Activated naive CD4-positive, alpha-beta T cell treated with anti-CD3 and anti-CD28 coated beads, Interleukin-2, amount 10 ng/mL, durations not matched to agents 7 days and 5 days (primary cell): ENCODE measurements around the gene GPR25.

ENCODE experiments used
- CTCF ChIA-PET: fragments of 350-600 bp; sonication (Branson Sonifier 250); formaldehyde crosslinking; loops from one replicate; lab custom pipeline; 2021; ENCODE audit warnings: antibody characterized with exemption; lab: Charles Lee
- DNase-seq: peaks from one replicate; pipeline ENCODE4 v3.0.0-alpha.2; 2020
- H3K27ac Mint-ChIP-seq: one replicate; pipeline ENCODE4 v1.8.0; 2021; ENCODE audit warnings: mild to moderate bottlenecking, moderate library complexity, mixed read lengths
- H3K27me3 Mint-ChIP-seq: one replicate; pipeline ENCODE4 v1.8.0; 2021; ENCODE audit warnings: mild to moderate bottlenecking, mixed read lengths
- H3K36me3 Mint-ChIP-seq: one replicate; pipeline ENCODE4 v1.8.0; 2021; ENCODE audit warnings: mixed read lengths
- H3K4me1 Mint-ChIP-seq: one replicate; pipeline ENCODE4 v1.8.0; 2021; ENCODE audit warnings: mixed read lengths
- H3K4me3 Mint-ChIP-seq: one replicate; pipeline ENCODE4 v1.8.0; 2021; ENCODE audit warnings: mild to moderate bottlenecking, moderate library complexity, mixed read lengths
- H3K9me3 Mint-ChIP-seq: one replicate; pipeline ENCODE4 v1.8.0; 2021; ENCODE audit warnings: mixed read lengths

Gene GPR25

DNA sequence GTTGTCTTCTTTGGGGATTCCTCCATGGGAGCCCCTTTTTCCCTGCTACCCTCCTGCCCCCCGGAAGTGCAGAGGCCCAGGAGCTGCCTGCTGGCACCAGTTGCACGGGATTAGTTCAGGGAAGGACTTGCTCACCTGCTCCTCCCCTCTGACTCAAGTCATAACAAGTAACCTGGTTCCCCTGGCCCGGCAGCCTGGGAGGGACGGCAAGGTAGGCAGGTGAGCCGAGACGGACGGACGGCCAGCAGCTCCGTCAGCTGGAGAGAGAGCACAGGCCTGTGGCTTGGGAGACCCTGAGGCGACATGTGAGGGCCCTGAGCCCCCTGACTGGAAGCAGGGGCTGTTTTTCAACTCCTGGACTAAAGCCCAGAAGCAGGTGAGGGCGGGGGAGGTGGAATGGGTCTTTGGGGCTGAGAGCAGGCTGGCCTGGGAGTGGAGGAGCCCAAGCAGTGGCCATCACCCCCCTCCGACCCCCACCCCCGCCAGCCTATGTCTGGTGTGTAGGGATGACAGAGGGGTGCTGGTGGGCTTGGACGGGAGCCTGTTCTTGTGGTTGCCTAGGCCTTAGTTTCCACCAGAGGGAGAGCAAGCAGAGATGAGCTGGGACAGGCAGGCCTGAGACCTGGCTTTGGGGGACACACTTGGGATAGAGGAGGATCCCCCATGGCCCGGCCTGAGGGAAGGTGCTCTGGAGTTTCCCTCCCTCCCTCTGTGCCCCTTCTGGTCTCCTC is 22.1 kb downstream of the GPR25 start, which contains the start of gene INAVA:
Gene INAVA (plus strand): TSS at position 189 of the 731 bp plus-strand sequence. CDS start 3,501 bp downstream, outside the sequence.
- peaks cover 19% of the 10 kb centered on the region for H3K4me1 Mint-ChIP-seq
- no peak for DNase-seq
- H3K36me3 Mint-ChIP-seq: no peaks in the 10 kb centered on the region
- H3K9me3 Mint-ChIP-seq: no peaks in the 10 kb centered on the region
- CTCF ChIA-PET: interaction anchor here (1.5 kb wide), 1 partner anchor 76 kb away, joined by 3 read pairs; no protein-coding TSS in a partner anchor
- no peak within 1 kb of the TSS for H3K27ac Mint-ChIP-seq
- no peak within 1 kb of the TSS for H3K4me3 Mint-ChIP-seq
- H3K27me3 Mint-ChIP-seq: peaks cover 95% of the 10 kb centered on the region

DNA sequence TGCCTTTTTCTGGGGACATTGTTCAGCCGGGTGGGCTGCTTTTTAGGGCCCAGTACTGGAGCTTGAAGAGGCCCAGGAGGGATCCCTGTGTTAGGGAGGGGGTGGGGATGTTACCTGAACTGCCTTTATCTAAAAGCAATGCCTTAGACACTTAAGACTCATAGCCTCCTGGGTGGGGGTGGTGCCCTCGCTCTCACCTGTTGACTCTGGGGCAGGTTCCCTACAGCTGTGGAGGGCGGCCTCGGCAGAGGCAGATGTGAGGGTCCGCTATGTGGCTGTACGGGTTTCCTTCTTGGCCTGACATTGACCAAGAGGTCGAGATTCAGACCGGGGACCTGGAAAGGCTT is 22.6 kb downstream of the GPR25 start:
- Mint-ChIP-seq H3K9me3 (no peaks in the 10 kb centered on the region), H3K36me3 (no peaks in the 10 kb centered on the region), H3K4me3 (no peak overlapping the region), H3K27ac (no peak overlapping the region), H3K27me3 (peaks cover 95% of the 10 kb centered on the region), H3K4me1 (peaks cover 15% of the 10 kb centered on the region)
- CTCF ChIA-PET: interaction anchor here (1.5 kb wide), 1 partner anchor 76 kb away, joined by 3 read pairs; no protein-coding TSS in a partner anchor
- DNase-seq: no peak

DNA sequence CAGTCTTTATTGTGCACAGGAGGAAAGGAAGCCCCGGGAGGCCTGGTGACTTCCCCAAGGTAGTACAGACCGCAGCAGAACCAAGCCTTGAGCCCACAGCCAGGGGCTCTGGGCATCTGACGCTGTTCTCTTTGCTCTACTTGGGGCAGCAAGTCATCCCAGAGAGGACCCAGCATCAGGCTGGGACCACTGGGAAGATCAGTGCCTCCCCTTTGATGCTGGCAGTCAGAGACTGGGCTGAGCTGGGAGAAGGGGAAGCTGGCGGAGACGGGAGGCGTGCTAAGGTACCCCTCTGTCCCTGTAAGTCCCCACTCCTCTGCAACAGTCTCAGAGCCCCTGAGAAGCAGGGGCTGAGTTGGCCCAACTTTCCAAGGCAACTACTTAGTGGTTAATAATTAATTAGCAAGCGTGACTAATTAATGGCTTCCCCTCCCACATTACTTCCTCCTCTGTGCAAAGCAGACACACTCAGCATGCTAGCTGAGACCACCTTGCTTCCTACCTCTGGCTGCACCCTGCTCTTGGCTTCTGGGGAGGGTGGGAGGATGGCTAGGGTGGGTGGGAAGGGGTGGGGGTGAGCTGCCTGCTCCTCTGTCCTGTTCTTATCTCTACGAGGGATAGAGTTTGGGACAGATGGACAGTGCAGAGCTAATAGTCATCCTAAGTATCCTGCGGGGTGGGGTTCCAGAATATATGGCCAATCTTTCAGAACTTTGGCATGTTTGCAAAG is 23.2 kb downstream of the GPR25 start:
- CTCF ChIA-PET: interaction anchor here (1.5 kb wide), 1 partner anchor 75 kb away, joined by 3 read pairs; no protein-coding TSS in a partner anchor
- Mint-ChIP-seq H3K27me3 (peaks cover 95% of the 10 kb centered on the region), H3K9me3 (no peaks in the 10 kb centered on the region), H3K4me3 (no peak overlapping the region), H3K4me1 (peaks cover 10% of the 10 kb centered on the region), H3K36me3 (no peaks in the 10 kb centered on the region), H3K27ac (no peak overlapping the region)
- DNase-seq: no peak

DNA sequence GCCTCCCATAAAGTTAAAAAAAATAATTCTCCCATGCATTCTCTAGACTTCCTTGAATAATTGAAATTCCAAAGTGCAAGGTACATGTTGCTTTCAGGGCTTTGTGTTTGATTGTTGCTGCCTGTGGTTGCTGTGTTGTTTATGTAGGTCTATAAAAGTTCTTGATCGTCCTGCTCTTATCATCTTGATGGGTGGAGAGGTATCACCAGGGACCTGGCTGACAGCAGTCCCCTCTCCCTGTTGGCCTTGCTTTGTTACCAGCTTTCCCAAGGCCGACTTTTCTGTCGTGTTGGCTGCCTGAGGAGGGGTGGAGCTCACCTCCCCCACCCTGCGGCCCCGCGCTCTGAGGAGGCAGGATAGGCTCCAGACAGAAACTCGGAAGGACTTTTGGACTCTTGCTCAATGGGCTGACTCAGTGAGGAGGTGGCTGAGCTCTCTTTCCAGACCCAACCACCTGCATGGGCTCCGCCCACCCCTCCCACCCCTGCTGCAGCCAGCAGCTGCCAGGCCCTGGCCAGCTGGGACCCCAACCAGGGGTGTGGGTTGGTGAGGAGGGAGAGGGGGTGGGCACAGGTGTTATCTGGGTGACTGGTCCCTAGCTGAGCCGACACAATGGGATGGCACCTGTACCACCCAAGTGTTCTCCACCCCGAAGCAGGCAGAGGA is 23.9 kb downstream of the GPR25 start:
- Mint-ChIP-seq H3K4me1 (peaks cover 6% of the 10 kb centered on the region), H3K27me3 (peaks cover 95% of the 10 kb centered on the region), H3K36me3 (no peaks in the 10 kb centered on the region), H3K4me3 (no peak overlapping the region), H3K9me3 (no peaks in the 10 kb centered on the region), H3K27ac (no peak overlapping the region)
- CTCF ChIA-PET: interaction anchor here (1.4 to 1.5 kb wide), 2 partner anchors 75 kb away, joined by 3 to 4 read pairs; no protein-coding TSS in a partner anchor
- DNase-seq: no peak

DNA sequence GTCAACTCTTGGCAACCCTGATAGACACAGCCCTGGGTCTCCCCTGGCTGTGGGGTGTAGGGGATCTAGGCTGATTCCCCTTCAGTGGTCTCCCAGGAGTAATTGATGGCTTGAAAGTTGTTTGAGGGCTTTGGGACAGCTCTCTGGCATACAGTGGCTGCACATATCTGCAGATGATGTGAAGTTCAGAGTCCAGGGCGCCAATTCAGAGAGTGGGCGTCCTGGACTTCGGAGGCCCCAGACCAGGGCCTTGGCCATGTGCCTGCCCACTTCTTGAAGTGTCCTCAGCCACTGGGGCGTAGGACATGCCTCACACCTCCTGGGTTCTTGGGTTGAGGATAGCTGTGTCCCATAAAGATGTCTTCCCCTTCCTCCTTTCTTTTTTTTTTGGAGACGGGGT is 24.5 kb downstream of the GPR25 start:
- Mint-ChIP-seq H3K27me3 (peaks cover 95% of the 10 kb centered on the region), H3K36me3 (no peaks in the 10 kb centered on the region), H3K4me3 (no peak overlapping the region), H3K4me1 (peaks cover under 1% of the 10 kb centered on the region), H3K9me3 (no peaks in the 10 kb centered on the region), H3K27ac (no peak overlapping the region)
- CTCF ChIA-PET: interaction anchor here (1.4 kb wide), 1 partner anchor 74 kb away, joined by 4 read pairs; no protein-coding TSS in a partner anchor
- DNase-seq: no peak

DNA sequence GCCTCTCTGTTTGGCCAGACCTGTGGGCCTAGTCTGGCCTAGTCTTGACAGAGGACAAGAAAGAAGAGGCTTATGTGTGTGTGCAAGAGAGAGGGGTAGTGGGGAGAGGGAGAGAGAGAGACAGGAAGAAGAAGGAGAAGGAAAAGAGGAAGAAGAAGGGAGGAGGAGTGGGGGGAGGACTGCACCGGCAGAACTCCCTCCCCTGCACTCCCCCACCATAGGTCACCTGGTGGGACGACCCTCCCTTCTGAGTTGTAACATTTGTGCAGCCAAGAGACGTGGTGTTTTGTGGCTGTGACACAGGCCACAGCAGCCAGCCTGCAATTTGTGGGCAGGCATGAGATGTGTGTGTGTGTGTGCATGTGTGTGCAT is 26.2 kb downstream of the GPR25 start:
- peaks cover 88% of the 10 kb centered on the region for H3K27me3 Mint-ChIP-seq
- no peaks in the 10 kb centered on the region for H3K36me3 Mint-ChIP-seq
- CTCF ChIA-PET: no interaction called here
- no peak overlapping the region for H3K4me3 Mint-ChIP-seq
- no peak for DNase-seq
- H3K27ac Mint-ChIP-seq: no peak overlapping the region
- H3K9me3 Mint-ChIP-seq: no peaks in the 10 kb centered on the region
- no peaks in the 10 kb centered on the region for H3K4me1 Mint-ChIP-seq

DNA sequence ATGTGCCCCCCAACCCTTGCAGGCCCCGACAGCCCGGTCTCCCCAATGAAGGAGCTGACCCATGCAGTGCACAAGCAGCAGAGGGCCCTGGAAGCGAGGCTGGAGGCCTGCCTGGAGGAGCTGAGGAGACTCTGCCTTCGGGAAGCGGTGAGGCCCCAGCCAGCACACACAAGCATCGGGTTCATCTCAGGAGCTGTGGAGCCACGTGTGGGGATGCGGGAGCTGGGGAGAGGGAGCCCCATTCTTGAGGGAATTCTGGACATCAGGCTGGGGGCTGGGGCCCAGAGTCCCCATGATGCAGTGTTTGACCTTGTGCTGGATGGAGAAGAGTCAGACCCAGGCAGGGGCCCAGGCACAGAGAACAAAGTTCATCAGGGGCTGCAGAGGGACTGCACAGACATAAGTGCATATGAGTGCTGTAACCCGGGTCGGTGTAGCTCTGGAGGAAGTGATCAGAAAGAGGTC is 26.7 kb downstream of the GPR25 start:
- CTCF ChIA-PET: no interaction called here
- no peak for DNase-seq
- no peak overlapping the region for H3K27ac Mint-ChIP-seq
- H3K4me3 Mint-ChIP-seq: no peak overlapping the region
- peaks cover 86% of the 10 kb centered on the region for H3K27me3 Mint-ChIP-seq
- H3K36me3 Mint-ChIP-seq: no peaks in the 10 kb centered on the region
- H3K9me3 Mint-ChIP-seq: no peaks in the 10 kb centered on the region
- no peaks in the 10 kb centered on the region for H3K4me1 Mint-ChIP-seq

DNA sequence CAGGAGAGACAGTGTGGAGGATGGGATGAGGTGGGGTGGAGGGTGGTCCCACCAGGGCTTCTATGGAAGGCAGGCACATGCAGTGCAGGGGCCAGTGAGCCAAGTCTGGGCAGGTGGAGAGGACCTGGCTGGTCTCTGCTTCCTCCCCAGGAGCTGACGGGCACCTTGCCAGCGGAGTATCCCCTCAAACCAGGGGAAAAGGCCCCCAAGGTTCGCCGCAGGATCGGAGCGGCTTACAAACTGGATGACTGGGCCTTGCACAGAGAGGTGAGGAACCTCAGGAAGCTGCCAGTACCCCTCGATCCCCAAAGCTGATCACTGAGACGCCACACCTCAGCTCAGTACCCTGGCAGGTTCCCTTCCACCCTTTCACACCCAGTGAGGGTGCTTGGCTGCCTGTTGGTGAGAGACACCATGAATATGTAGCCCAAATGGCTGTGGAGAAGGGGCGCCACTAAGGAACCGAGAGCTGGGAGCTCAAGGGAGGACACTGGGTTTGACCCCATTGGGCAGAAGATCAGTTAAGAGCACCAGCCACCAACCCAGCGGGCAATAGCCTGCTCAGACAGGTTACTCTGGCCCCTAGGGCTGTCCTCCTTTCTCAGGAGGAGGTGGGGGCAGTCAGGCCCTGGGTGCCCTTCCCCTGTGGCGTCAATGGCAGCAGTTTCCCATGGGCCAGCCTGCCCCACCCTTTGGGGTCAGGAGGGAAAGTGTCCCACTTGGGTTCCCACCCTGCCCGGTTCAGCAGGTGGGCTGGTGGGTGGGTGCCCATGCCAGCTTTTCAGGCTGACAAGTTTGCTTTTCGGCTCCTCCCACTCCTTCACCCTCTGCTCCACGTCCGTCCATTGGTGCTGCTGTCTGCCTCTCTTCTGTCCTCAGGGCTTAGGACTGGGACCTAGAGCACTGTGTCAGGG is 27.4 kb downstream of the GPR25 start:
- H3K27ac Mint-ChIP-seq: no peak overlapping the region
- H3K27me3 Mint-ChIP-seq: peaks cover 82% of the 10 kb centered on the region
- H3K9me3 Mint-ChIP-seq: no peaks in the 10 kb centered on the region
- H3K36me3 Mint-ChIP-seq: no peaks in the 10 kb centered on the region
- no peak overlapping the region for H3K4me3 Mint-ChIP-seq
- no peak for DNase-seq
- CTCF ChIA-PET: no interaction called here
- peaks cover 5% of the 10 kb centered on the region for H3K4me1 Mint-ChIP-seq

DNA sequence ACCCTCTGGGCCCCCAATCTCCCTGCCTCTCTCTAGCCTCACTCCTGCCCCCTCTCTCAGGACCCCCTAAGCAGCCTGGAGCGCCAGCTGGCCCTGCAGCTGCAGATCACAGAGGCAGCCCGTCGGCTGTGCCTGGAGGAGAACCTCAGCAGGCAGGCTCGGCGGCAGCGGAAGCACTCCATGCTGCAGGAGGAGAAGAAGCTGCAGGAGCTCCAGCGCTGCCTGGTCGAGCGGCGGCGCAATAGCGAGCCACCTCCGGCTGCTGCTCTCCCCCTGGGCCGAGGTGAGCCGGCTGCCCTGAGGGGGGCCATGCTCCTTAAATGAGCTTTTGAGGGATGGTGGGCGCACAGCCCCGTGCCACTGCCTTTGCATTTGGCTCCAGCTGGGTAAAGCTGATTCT is 28.1 kb downstream of the GPR25 start:
- no peak for DNase-seq
- Mint-ChIP-seq H3K27me3 (peaks cover 75% of the 10 kb centered on the region), H3K36me3 (no peaks in the 10 kb centered on the region), H3K4me3 (no peak overlapping the region), H3K4me1 (peaks cover 12% of the 10 kb centered on the region), H3K9me3 (no peaks in the 10 kb centered on the region), H3K27ac (no peak overlapping the region)
- CTCF ChIA-PET: no interaction called here

DNA sequence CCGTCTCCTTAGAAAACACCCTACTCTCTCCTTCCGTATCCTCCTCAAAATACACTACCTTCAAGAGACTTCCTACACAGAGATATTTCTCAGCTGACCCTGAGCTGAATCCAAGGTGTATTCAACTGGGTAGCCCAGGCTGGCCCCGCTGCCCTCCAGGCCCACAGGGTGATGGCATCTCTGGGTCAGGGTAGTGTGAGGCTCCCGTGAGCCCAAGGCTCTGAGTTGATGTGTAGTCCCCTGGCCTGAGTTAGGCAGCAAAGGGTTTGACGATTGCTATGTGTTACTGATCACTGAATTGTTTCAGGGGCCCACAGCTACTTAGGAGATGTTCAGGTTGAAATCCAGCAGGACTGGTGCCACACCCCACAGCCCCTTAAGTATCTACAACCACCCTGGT is 28.6 kb downstream of the GPR25 start:
- H3K27ac Mint-ChIP-seq: no peak overlapping the region
- peaks cover 15% of the 10 kb centered on the region for H3K4me1 Mint-ChIP-seq
- DNase-seq: no peak
- H3K9me3 Mint-ChIP-seq: no peaks in the 10 kb centered on the region
- H3K36me3 Mint-ChIP-seq: no peaks in the 10 kb centered on the region
- no peak overlapping the region for H3K4me3 Mint-ChIP-seq
- CTCF ChIA-PET: no interaction called here
- H3K27me3 Mint-ChIP-seq: peaks cover 73% of the 10 kb centered on the region

DNA sequence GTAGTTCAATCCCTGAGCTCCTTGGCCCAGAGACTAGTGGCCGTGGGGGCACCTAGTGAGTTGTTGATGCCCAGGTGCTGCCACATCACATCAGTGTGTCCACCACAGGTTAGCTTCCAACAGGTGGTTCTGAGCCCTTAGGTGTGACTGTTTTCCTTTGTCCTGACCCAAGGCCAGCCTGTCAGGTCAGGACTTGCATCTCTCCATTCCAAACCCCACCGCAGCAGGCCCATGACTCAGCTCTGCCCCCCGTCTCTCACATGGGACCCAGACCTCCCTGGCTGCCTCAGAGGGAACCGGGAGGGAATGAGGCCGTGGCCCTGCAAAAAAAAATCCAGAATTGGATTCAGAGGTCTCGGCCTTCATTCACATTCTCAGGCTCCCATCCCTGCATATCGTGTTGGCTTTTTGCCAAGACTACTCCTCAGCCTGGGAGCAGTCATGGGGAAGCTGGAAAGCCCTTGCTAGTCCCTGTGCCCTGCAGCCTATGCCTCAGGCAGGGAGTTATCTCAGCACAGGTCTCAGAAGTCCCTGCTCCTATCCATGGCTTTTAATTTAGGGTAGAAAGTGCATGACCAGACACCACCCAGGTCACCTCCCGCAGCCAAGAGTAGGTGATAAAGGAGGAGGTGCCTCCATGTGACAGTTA is 29.1 kb downstream of the GPR25 start:
- H3K27ac Mint-ChIP-seq: no peak overlapping the region
- CTCF ChIA-PET: no interaction called here
- no peak for DNase-seq

DNA sequence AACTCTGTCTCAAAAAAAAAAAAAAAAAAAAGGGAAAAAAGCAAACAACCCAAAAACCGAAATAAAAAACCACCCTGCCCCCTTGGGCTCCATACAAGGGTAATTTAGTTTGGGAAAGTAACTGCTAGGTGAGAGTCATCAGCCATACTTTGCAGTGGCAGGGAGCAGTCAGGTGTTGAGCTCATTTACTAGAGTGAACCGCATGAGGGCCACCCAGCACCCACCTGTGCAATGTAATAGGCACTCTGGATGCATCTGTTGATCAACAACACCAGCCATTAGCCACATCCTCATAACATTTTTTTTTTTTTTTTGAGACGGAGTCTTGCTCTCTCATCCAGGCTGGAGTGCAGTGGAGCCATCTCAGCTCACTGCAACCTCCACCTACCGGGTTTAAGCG is 31.0 kb downstream of the GPR25 start:
- no peak overlapping the region for H3K27ac Mint-ChIP-seq
- DNase-seq: no peak
- H3K4me1 Mint-ChIP-seq: peaks cover 18% of the 10 kb centered on the region
- H3K27me3 Mint-ChIP-seq: peaks cover 63% of the 10 kb centered on the region
- no peak overlapping the region for H3K4me3 Mint-ChIP-seq
- no peaks in the 10 kb centered on the region for H3K9me3 Mint-ChIP-seq
- CTCF ChIA-PET: no interaction called here
- H3K36me3 Mint-ChIP-seq: no peaks in the 10 kb centered on the region

More for the DNA sequence above, 29.1 kb downstream of the GPR25 start:
- H3K4me3 Mint-ChIP-seq: no peak overlapping the region
- peaks cover 16% of the 10 kb centered on the region for H3K4me1 Mint-ChIP-seq
- no peaks in the 10 kb centered on the region for H3K36me3 Mint-ChIP-seq
- peaks cover 68% of the 10 kb centered on the region for H3K27me3 Mint-ChIP-seq
- no peaks in the 10 kb centered on the region for H3K9me3 Mint-ChIP-seq

DNA sequence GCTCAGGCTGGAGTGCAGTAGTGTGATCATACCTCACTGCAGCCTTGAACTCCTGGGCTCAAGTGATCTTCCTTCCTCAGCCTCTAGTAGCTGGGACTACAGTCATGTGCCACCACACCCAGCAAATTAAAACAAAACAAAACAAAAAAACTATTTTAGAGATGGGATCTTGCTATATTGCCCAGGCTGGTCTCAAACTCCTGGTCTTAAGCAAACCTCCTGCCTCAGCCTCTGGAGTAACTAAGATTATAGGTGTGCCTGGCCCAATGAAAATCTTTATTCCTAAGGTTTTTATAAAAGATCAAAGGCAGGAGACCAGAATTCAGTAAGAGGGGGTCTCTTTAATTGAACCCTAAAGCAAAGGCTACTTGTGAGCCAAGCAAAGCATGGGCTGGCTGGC is 32.0 kb downstream of the GPR25 start:
- Mint-ChIP-seq H3K9me3 (no peaks in the 10 kb centered on the region), H3K27ac (no peak overlapping the region), H3K4me1 (peaks cover 18% of the 10 kb centered on the region), H3K27me3 (peaks cover 61% of the 10 kb centered on the region), H3K4me3 (no peak overlapping the region), H3K36me3 (no peaks in the 10 kb centered on the region)
- DNase-seq: no peak
- CTCF ChIA-PET: interaction anchor here (1.4 kb wide), 1 partner anchor 14 kb away, joined by 4 read pairs; no protein-coding TSS in a partner anchor
